Measurements from ENCODE around the gene DAAM1. TPM values are rescaled to one million over a fixed set of nuclear protein-coding genes. Genes with fewer than 3 reads are reported as not detected.

DAAM1 gene
- total and polyA plus RNA-seq, 8 donors = 5.8 to 204 (median 31.3) TPM

GRCh38 chr14:59303216-59303615, 114.7 kb downstream of the DAAM1 start:
- TF ChIP-seq POLR2A (IDR thresholded peaks at IDR 0.05) (no peak), POLR2AphosphoS5 (IDR thresholded peaks at IDR 0.05) (no peak), CTCF (IDR thresholded peaks at IDR 0.05) (no peak), EP300 (IDR thresholded peaks at IDR 0.05) (no peak)
- H3K36me3 ChIP-seq = no peaks in the 10 kb centered on the region
- H3K27me3 ChIP-seq = no peaks in the 10 kb centered on the region
- intact Hi-C loops (cut with DNase I; ENCODE audit: low total_unique reads) = no loop called here
- peaks cover 0 to 30% (median 13%) of the 10 kb centered on the region in 4 donors for H3K4me1 ChIP-seq
- WGBS, 5 donors = 70 to 91% (median 88%) methylated on average over 2 of the region's 2 CpGs
- no peaks in the 10 kb centered on the region for H3K9me3 ChIP-seq
- DNase-seq = no peak
- H3K27ac ChIP-seq = no peak overlapping the region
- H3K4me3 ChIP-seq = no peak overlapping the region

- no peaks in the 10 kb centered on the region for H3K27me3 ChIP-seq
- no peak overlapping the region for H3K27ac ChIP-seq
- TF ChIP-seq CTCF (IDR thresholded peaks at IDR 0.05) (no peak), POLR2AphosphoS5 (IDR thresholded peaks at IDR 0.05) (no peak), EP300 (IDR thresholded peaks at IDR 0.05) (no peak)
- H3K4me3 ChIP-seq = no peak overlapping the region
- intact Hi-C loops (cut with DNase I; ENCODE audit: low total_unique reads) = no loop called here
- peaks cover 0 to 36% (median 13%) of the 10 kb centered on the region in 4 donors for H3K4me1 ChIP-seq
- no peaks in the 10 kb centered on the region for H3K36me3 ChIP-seq
- H3K9me3 ChIP-seq = no peaks in the 10 kb centered on the region
- DNase-seq = no peak
These were observed 116.8 kb downstream of the DAAM1 start for GRCh38 chr14:59305231-59305630.

- peaks cover 0 to 36% (median 13%) of the 10 kb centered on the region in 4 donors for H3K4me1 ChIP-seq
- H3K27me3 ChIP-seq = no peaks in the 10 kb centered on the region
- intact Hi-C loops (cut with DNase I; ENCODE audit: low total_unique reads) = no loop called here
- no peak overlapping the region for H3K4me3 ChIP-seq
- H3K36me3 ChIP-seq = no peaks in the 10 kb centered on the region
- DNase-seq = no peak
- no peaks in the 10 kb centered on the region for H3K9me3 ChIP-seq
- 7 to 36% (median 18%) methylated on average over 1 of the region's 1 CpG for WGBS, 5 donors
- peak overlapping the region in 1 of 5 donors; percentile 3 for H3K27ac ChIP-seq
- TF ChIP-seq CTCF (IDR thresholded peaks at IDR 0.05) (no peak), POLR2A (IDR thresholded peaks at IDR 0.05) (no peak), POLR2AphosphoS5 (IDR thresholded peaks at IDR 0.05) (no peak), EP300 (IDR thresholded peaks at IDR 0.05) (no peak)
These were observed 117.5 kb downstream of the DAAM1 start for GRCh38 chr14:59305836-59306555.

GRCh38 chr14:59306775-59307174, 118.3 kb downstream of the DAAM1 start:
- Histone ChIP-seq H3K4me1 (peaks cover 0 to 36% (median 13%) of the 10 kb centered on the region in 4 donors), H3K27ac (no peak overlapping the region), H3K27me3 (no peaks in the 10 kb centered on the region), H3K9me3 (no peaks in the 10 kb centered on the region), H3K36me3 (no peaks in the 10 kb centered on the region), H3K4me3 (no peak overlapping the region)
- TF ChIP-seq CTCF (IDR thresholded peaks at IDR 0.05) = no peak
- TF ChIP-seq EP300 (IDR thresholded peaks at IDR 0.05) = no peak
- no peak for TF ChIP-seq POLR2AphosphoS5 (IDR thresholded peaks at IDR 0.05)
- no peak for TF ChIP-seq POLR2A (IDR thresholded peaks at IDR 0.05)
- WGBS, 5 donors = 70 to 87% (median 82%) methylated on average over 1 of the region's 1 CpG
- no peak for DNase-seq
- intact Hi-C loops (cut with DNase I; ENCODE audit: low total_unique reads) = no loop called here
